LoVo (cell line): ENCODE data around the gene NOS3.
A peak's percentile ranks its signal among the peaks of the same experiment; 100 is the strongest.

ENCODE experiments used
- DNase-seq: peaks from one replicate; pipeline ENCODE4 v3.0.0-alpha.2; 2016; ENCODE audit warnings: low spot score

NOS3 gene

GRCh38 chr7:150990416-150991186 is at the start of gene NOS3:
Gene NOS3, plus strand, starts transcription at chr7:150991017. Its CDS starts 2,787 bp downstream, at chr7:150993804.
- DNase-seq, result peak; percentile 72

GRCh38 chr7:150941351-150942000 is 49.3 kb upstream of the NOS3 start:
- no peak for DNase-seq

- DNase-seq, result no peak
Measured at GRCh38 chr7:150942001-150942590, 48.7 kb upstream of the NOS3 start.

- no peak for DNase-seq
Measured at GRCh38 chr7:150942591-150943452, 48.0 kb upstream of the NOS3 start.

GRCh38 chr7:150943453-150943814 is 47.4 kb upstream of the NOS3 start:
- no peak for DNase-seq

GRCh38 chr7:150944066-150945042 is 46.5 kb upstream of the NOS3 start:
- no peak for DNase-seq

GRCh38 chr7:150945171-150945852 is 45.5 kb upstream of the NOS3 start:
- DNase-seq, result no peak

GRCh38 chr7:150945853-150946420 is 44.9 kb upstream of the NOS3 start:
- no peak for DNase-seq

- no peak for DNase-seq
Measured at GRCh38 chr7:150946421-150947240, 44.2 kb upstream of the NOS3 start.

GRCh38 chr7:150947241-150947745 is 43.5 kb upstream of the NOS3 start:
- DNase-seq, result no peak

GRCh38 chr7:150947761-150948651 is 42.8 kb upstream of the NOS3 start:
- DNase-seq, result no peak

GRCh38 chr7:150948791-150949251 is 42.0 kb upstream of the NOS3 start:
- DNase-seq, result no peak

GRCh38 chr7:150949564-150949963 is 41.3 kb upstream of the NOS3 start:
- no peak for DNase-seq

GRCh38 chr7:150949971-150950491 is 40.8 kb upstream of the NOS3 start:
- DNase-seq, result no peak

- no peak for DNase-seq
Measured at GRCh38 chr7:150950496-150951180, 40.2 kb upstream of the NOS3 start.

- no peak for DNase-seq
Measured at GRCh38 chr7:150951181-150951520, 39.7 kb upstream of the NOS3 start.

GRCh38 chr7:150951521-150951920 is 39.3 kb upstream of the NOS3 start:
- no peak for DNase-seq
